ENCODE measurements around the gene TULP3.
A peak's percentile ranks its signal among the peaks of the same experiment; 100 is the strongest.

TULP3 gene

GRCh38 chr12:2877047-2877952 lies 13.4 kb upstream of the TULP3 start, which contains the start of the genes FOXM1 and RHNO1:
TSS of gene FOXM1 (minus strand) at chr12:2877174. CDS start at chr12:2874478, 2,696 bp downstream.
TSS of gene RHNO1 (plus strand) at chr12:2877223. CDS start at chr12:2885367, 8,144 bp downstream.
- DNase-seq (ENCODE audit: low read depth), result peak; percentile 90

- peak; percentile 50 for DNase-seq (ENCODE audit: low read depth)
Observed at GRCh38 chr12:2877953-2878732, 12.5 kb upstream of the TULP3 start.

- no peak for DNase-seq (ENCODE audit: low read depth)
Observed at GRCh38 chr12:2879853-2880252, 10.8 kb upstream of the TULP3 start.

- DNase-seq (ENCODE audit: low read depth), result no peak
Observed at GRCh38 chr12:2884810-2885209, 5.9 kb upstream of the TULP3 start.

- DNase-seq (ENCODE audit: low read depth), result no peak
Observed at GRCh38 chr12:2886768-2887450, 3.8 kb upstream of the TULP3 start.

GRCh38 chr12:2890001-2890387 lies 697 bp upstream of the TULP3 start:
- DNase-seq (ENCODE audit: low read depth), result no peak

- peak; percentile 83 for DNase-seq (ENCODE audit: low read depth)
Observed at GRCh38 chr12:2891240-2892053, 756 bp downstream of the TULP3 start.

- DNase-seq (ENCODE audit: low read depth), result peak; percentile 76
Observed at GRCh38 chr12:2892246-2892645, 1.6 kb downstream of the TULP3 start.

- peak; percentile 92 for DNase-seq (ENCODE audit: low read depth)
Observed at GRCh38 chr12:2893007-2893406, 2.3 kb downstream of the TULP3 start.

GRCh38 chr12:2895051-2895451 lies 4.4 kb downstream of the TULP3 start:
- DNase-seq (ENCODE audit: low read depth), result peak; percentile 81

GRCh38 chr12:2895511-2895910 lies 4.8 kb downstream of the TULP3 start:
- DNase-seq (ENCODE audit: low read depth), result peak; percentile 57

GRCh38 chr12:2897418-2897817 lies 6.7 kb downstream of the TULP3 start:
- DNase-seq (ENCODE audit: low read depth), result no peak

- DNase-seq (ENCODE audit: low read depth), result no peak
Observed at GRCh38 chr12:2900642-2901041, 10.0 kb downstream of the TULP3 start.

- DNase-seq (ENCODE audit: low read depth), result no peak
Observed at GRCh38 chr12:2902272-2902880, 11.7 kb downstream of the TULP3 start.

- no peak for DNase-seq (ENCODE audit: low read depth)
Observed at GRCh38 chr12:2904260-2904659, 13.6 kb downstream of the TULP3 start.

GRCh38 chr12:2912216-2912575 lies 21.5 kb downstream of the TULP3 start:
- no peak for DNase-seq (ENCODE audit: low read depth)

- no peak for DNase-seq (ENCODE audit: low read depth)
Observed at GRCh38 chr12:2919249-2919648, 28.6 kb downstream of the TULP3 start.

GRCh38 chr12:2922329-2922728 lies 31.6 kb downstream of the TULP3 start:
- DNase-seq (ENCODE audit: low read depth), result peak; percentile 46

- DNase-seq (ENCODE audit: low read depth), result no peak
Observed at GRCh38 chr12:2923057-2923456, 32.4 kb downstream of the TULP3 start.

GRCh38 chr12:2924019-2924418 lies 33.3 kb downstream of the TULP3 start:
- DNase-seq (ENCODE audit: low read depth), result peak; percentile 41
